PC-3 (cell line): ENCODE data around the gene AGPAT3. TPM values are rescaled to one million over a fixed set of nuclear protein-coding genes. Genes with fewer than 3 reads are reported as not detected.

ENCODE experiments used
- ATAC-seq: fragments of 200-7000 bp; cut with Tn5 transposase; 2 replicates; pipeline ENCODE4 v1.9.1; 2020; ENCODE audit warnings: mild to moderate bottlenecking, moderate library complexity
- BruUV-seq: library from RNA; stranded (reverse); fragments of 400-500 nt; replicated peaks from 2 replicates; lab custom pipeline; 2021; lab: Mats Ljungman, UMichigan
- CTCF ChIA-PET: fragments of 300-600 bp; sonication (Branson Sonifier 250); formaldehyde crosslinking; loops from one replicate; lab custom pipeline; 2022; ENCODE audit warnings: antibody characterized with exemption; lab: Charles Lee
- POLR2A ChIA-PET: fragments of 300-600 bp; sonication (Branson Sonifier 250); formaldehyde crosslinking; loops from one replicate; lab custom pipeline; 2022; ENCODE audit warnings: antibody characterized with exemption; ENCODE audit not compliant: unreplicated experiment; lab: Charles Lee
- DNase-seq: peaks from one replicate; pipeline ENCODE4 v3.0.0-alpha.2; 2015
- H2AFZ ChIP-seq: fragments of 300-600 bp; sonication (generic); 2 replicates; pipeline ENCODE4 v1.6.0; 2016; ENCODE audit warnings: antibody characterized with exemption, low read length
- H3F3A ChIP-seq: fragments of 300-600 bp; sonication (generic); one replicate; pipeline ENCODE4 v1.6.0; 2017; ENCODE audit warnings: antibody characterized with exemption, low read length, control low read depth, mild to moderate bottlenecking; ENCODE audit not compliant: unreplicated experiment
- H3K27ac ChIP-seq: fragments of 300-600 bp; sonication (generic); 2 replicates; pipeline ENCODE4 v1.5.1; 2016; ENCODE audit warnings: mild to moderate bottlenecking, low read length
- H3K27me3 ChIP-seq: fragments of 300-600 bp; sonication (generic); 2 replicates; pipeline ENCODE4 v1.6.1; 2016; ENCODE audit warnings: low read length, mixed read lengths
- H3K36me3 ChIP-seq: fragments of 300-600 bp; sonication (generic); 2 replicates; pipeline ENCODE4 v1.6.1; 2016; ENCODE audit warnings: low read depth, mixed run types, low read length, mixed read lengths
- H3K4me1 ChIP-seq: fragments of 300-600 bp; sonication (generic); 2 replicates; pipeline ENCODE4 v1.5.1; 2016; ENCODE audit warnings: low read length; ENCODE audit not compliant: insufficient read depth
- H3K4me2 ChIP-seq: fragments of 300-600 bp; sonication (generic); 2 replicates; pipeline ENCODE4 v1.6.0; 2016; ENCODE audit warnings: low read length
- H3K4me3 ChIP-seq: fragments of 300-600 bp; sonication (generic); 2 replicates; pipeline ENCODE4 v1.5.1; 2016; ENCODE audit warnings: mild to moderate bottlenecking, low read length, mixed read lengths
- H3K79me2 ChIP-seq: fragments of 300-600 bp; sonication (generic); 2 replicates; pipeline ENCODE4 v1.6.1; 2017; ENCODE audit warnings: low read length, mixed read lengths
- H3K9ac ChIP-seq: fragments of 300-600 bp; sonication (generic); 2 replicates; pipeline ENCODE4 v1.6.0; 2016; ENCODE audit warnings: mild to moderate bottlenecking, low read length
- H3K9me2 ChIP-seq: fragments of 300-600 bp; sonication (generic); replicated peaks from 2 replicates; pipeline ENCODE4 v1.6.1; 2016; ENCODE audit warnings: mixed run types, low read length, mixed read lengths
- H3K9me3 ChIP-seq: fragments of 300-600 bp; sonication (generic); 2 replicates; pipeline ENCODE4 v1.6.1; 2016; ENCODE audit warnings: low read length, mixed read lengths
- H4K20me1 ChIP-seq: fragments of 300-600 bp; sonication (generic); 2 replicates; pipeline ENCODE4 v1.6.1; 2016; ENCODE audit warnings: low read length, mixed read lengths
- EZH2 ChIP-seq: fragments of 300-600 bp; sonication (generic); IDR thresholded peaks from one replicate; pipeline ENCODE4 v1.6.1; 2017; ENCODE audit warnings: antibody characterized with exemption, mild to moderate bottlenecking, low read length; ENCODE audit not compliant: unreplicated experiment
- EZH2phosphoT487 ChIP-seq: fragments of 300-600 bp; sonication (generic); IDR thresholded peaks from 2 replicates; pipeline ENCODE4 v1.6.1; 2018; ENCODE audit warnings: mild to moderate bottlenecking, antibody characterized with exemption, low read length, borderline replicate concordance
- intact Hi-C: fragments of 100-400 bp; cut with micrococcal nuclease; formaldehyde crosslinking; loops from 2 replicates; pipeline ENCODE4 v1.9.0; 2023
- total RNA-seq: library from RNA; depleted of rRNA; stranded (reverse); fragments of >200 nt; gene quantifications from 2 replicates; pipeline ENCODE4 v1.2.3, GENCODE V29; 2014
- TF ChIP-seq, protein P1 (sequence below): fragments of 300-600 bp; sonication (generic); conservative IDR thresholded peaks from 2 replicates; pipeline ENCODE4 v1.5.1; 2017; ENCODE audit warnings: antibody characterized with exemption, low read depth, mild to moderate bottlenecking, low read length

The AGPAT3 gene
- total RNA-seq, 1 experiment from 2014 or later = 76.1 TPM

DNA sequence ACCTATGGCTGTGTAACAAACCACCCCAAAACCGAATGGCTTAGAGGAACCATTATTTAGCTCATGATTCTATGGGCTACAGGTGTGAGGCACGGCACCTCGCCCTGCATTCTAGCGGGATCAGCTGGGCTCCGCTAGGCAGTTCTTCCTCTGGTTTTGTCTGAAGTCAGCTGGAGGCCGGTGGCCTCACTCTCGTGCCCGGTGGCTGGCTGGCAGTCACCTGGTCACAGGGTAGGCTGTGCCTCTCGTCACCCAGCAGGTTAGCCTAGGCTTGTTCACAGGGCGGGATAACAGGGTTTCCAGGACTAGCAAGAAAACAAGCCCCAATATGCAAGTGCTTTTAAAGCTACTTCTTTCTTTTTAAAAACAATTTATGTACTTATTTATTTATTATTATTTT is 16.3 kb upstream of the AGPAT3 start:
- no peaks in the 10 kb centered on the region for H3K79me2 ChIP-seq
- no peak overlapping the region for H3K27ac ChIP-seq
- ChIA-PET CTCF (no interaction called here), POLR2A (no interaction called here)
- no peaks in the 10 kb centered on the region for H3F3A ChIP-seq
- H3K4me1 ChIP-seq = no peaks in the 10 kb centered on the region
- H3K9me3 ChIP-seq = no peaks in the 10 kb centered on the region
- TF ChIP-seq, protein P1, sequence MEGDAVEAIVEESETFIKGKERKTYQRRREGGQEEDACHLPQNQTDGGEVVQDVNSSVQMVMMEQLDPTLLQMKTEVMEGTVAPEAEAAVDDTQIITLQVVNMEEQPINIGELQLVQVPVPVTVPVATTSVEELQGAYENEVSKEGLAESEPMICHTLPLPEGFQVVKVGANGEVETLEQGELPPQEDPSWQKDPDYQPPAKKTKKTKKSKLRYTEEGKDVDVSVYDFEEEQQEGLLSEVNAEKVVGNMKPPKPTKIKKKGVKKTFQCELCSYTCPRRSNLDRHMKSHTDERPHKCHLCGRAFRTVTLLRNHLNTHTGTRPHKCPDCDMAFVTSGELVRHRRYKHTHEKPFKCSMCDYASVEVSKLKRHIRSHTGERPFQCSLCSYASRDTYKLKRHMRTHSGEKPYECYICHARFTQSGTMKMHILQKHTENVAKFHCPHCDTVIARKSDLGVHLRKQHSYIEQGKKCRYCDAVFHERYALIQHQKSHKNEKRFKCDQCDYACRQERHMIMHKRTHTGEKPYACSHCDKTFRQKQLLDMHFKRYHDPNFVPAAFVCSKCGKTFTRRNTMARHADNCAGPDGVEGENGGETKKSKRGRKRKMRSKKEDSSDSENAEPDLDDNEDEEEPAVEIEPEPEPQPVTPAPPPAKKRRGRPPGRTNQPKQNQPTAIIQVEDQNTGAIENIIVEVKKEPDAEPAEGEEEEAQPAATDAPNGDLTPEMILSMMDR = no peak
- TF ChIP-seq EZH2phosphoT487 = no peak
- H4K20me1 ChIP-seq = no peaks in the 10 kb centered on the region
- H2AFZ ChIP-seq = no peak overlapping the region
- no peaks in the 10 kb centered on the region for H3K9me2 ChIP-seq
- DNase-seq (no peak), ATAC-seq (no peak)
- H3K27me3 ChIP-seq = no peaks in the 10 kb centered on the region
- no peak overlapping the region for H3K4me2 ChIP-seq
- no peaks in the 10 kb centered on the region for H3K36me3 ChIP-seq
- BruUV-seq = no TSS peak
- intact Hi-C loops = no loop called here
- no peak overlapping the region for H3K9ac ChIP-seq
- H3K4me3 ChIP-seq = no peak overlapping the region

DNA sequence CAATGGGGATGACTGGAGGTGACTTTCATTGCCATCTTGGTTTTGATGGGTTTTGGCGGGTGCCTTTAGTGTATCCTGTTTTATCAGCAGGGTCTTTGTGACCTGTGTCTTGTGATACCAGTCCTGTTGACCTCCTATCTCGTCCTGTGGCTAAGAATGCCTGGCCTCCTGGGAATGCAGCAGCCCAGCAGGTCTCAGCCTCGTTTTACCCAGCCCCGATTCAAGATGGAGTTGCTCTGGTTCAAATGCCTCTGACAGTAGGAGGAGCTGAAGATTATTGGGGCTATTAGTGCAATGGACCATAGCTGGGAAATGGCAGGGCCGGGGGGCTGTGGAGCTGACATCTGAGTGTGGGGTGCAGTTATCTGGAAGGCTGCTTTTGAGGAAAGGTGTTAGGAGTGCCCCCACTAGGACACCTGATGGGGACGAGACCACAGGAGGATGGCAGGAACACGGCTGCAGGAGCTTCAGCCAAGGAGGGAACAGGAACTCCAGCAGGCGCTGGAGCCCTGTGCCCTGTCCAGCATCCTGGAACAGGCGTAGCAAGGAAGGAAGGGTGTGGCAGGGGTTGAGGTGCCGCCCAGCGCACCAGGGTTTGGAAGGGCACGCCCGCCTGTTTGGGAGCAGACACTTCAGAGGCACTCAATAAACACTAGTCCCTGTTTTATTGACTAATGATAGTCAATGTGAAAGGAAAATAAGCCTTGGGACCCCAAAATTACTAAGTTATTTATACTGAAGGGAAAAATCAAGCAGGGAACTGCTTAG is 15.3 kb upstream of the AGPAT3 start:
- Histone ChIP-seq H2AFZ (no peak overlapping the region), H3K4me1 (no peaks in the 10 kb centered on the region), H3K4me2 (no peak overlapping the region), H4K20me1 (no peaks in the 10 kb centered on the region), H3K36me3 (no peaks in the 10 kb centered on the region), H3F3A (no peaks in the 10 kb centered on the region), H3K79me2 (no peaks in the 10 kb centered on the region), H3K27me3 (no peaks in the 10 kb centered on the region), H3K9me3 (no peaks in the 10 kb centered on the region), H3K9ac (no peak overlapping the region), H3K4me3 (no peak overlapping the region), H3K27ac (no peak overlapping the region), H3K9me2 (no peaks in the 10 kb centered on the region)
- POLR2A ChIA-PET = no interaction called here
- CTCF ChIA-PET = no interaction called here
- intact Hi-C loops = no loop called here
- no TSS peak for BruUV-seq
- no peak for DNase-seq
- ATAC-seq = no peak
- TF ChIP-seq, protein P1 = no peak
- TF ChIP-seq EZH2 = no peak
- no peak for TF ChIP-seq EZH2phosphoT487

DNA sequence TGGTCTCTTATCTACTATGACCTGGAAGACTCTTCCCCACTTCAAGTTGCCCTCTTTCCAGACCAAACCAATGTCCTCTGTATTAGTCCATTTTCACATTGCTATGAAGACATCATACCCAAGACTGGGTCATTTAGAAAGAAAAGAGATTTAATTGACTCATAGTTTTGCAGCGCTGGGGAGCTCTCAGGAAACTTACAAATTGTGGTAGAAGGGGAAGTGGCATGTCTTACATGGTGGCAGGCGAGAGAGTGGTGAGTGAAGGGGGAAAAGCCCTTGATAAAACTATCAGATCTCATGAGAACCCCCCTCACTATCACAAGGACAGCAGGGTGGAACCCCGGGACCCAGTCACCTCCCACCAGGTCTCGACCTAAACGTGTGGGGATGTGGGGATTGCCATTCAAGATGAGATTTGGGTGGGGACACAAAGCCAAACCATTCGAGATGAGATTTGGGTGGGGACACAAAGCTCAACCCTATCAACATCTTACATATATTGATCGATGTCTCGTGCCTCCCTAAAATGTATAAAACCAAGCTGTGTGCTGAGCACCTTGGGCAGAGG is 14.2 kb upstream of the AGPAT3 start:
- TF ChIP-seq, protein P1 = no peak
- TF ChIP-seq EZH2 (no peak), EZH2phosphoT487 (no peak)
- H3F3A ChIP-seq = no peaks in the 10 kb centered on the region
- ChIA-PET POLR2A (no interaction called here), CTCF (no interaction called here)
- no peaks in the 10 kb centered on the region for H3K9me2 ChIP-seq
- no peaks in the 10 kb centered on the region for H3K36me3 ChIP-seq
- ATAC-seq = no peak
- H3K4me2 ChIP-seq = no peak overlapping the region
- H3K9ac ChIP-seq = no peak overlapping the region
- no peak overlapping the region for H3K27ac ChIP-seq
- H3K79me2 ChIP-seq = no peaks in the 10 kb centered on the region
- H3K27me3 ChIP-seq = no peaks in the 10 kb centered on the region
- intact Hi-C loops = no loop called here
- H2AFZ ChIP-seq = no peak overlapping the region
- H3K9me3 ChIP-seq = no peaks in the 10 kb centered on the region
- H3K4me1 ChIP-seq = no peaks in the 10 kb centered on the region
- H3K4me3 ChIP-seq = no peak overlapping the region
- no peak for DNase-seq
- H4K20me1 ChIP-seq = no peaks in the 10 kb centered on the region
- BruUV-seq = no TSS peak
